HepG2 (cell line): ENCODE measurements around the gene RUSC1. TPM values are rescaled to one million over a fixed set of nuclear protein-coding genes. Genes with fewer than 3 reads are reported as not detected.

ENCODE experiments used
- ARID2 ChIP-seq: sonication (generic); formaldehyde crosslinking; IDR thresholded peaks from 2 replicates; pipeline ENCODE4 v1.8.1; 2022; ENCODE audit warnings: mild to moderate bottlenecking, missing genetic modification reagents, borderline replicate concordance
- CENPX ChIP-seq: sonication (generic); formaldehyde crosslinking; IDR thresholded peaks from 2 replicates; pipeline ENCODE4 v1.9.0; 2021; ENCODE audit warnings: mild to moderate bottlenecking, missing genetic modification reagents, moderate library complexity
- CHD4 ChIP-seq: fragments of 200-600 bp; sonication (generic); IDR thresholded peaks from 2 replicates; pipeline ENCODE4 v1.7.0; 2017; ENCODE audit warnings: mild to moderate bottlenecking, low read length, borderline replicate concordance
- DMAP1 ChIP-seq: IDR thresholded peaks from 2 replicates; pipeline ENCODE4 v1.6.1; 2016
- HNF4G ChIP-seq, 2 experiments: sonication (generic) in 1 of 2; formaldehyde crosslinking in 1 of 2; IDR thresholded peaks; 2 replicates each; pipeline versions ENCODE4 v1.4.0 to v1.6.1; 2011 to 2020; ENCODE audit warnings: borderline replicate concordance in 2 of 2, low read depth in 2 of 2, mild to moderate bottlenecking in 2 of 2, low read length in 1 of 2, missing genetic modification reagents in 1 of 2, moderate library complexity in 1 of 2
- JARID2 ChIP-seq: sonication (generic); formaldehyde crosslinking; IDR thresholded peaks from 2 replicates; pipeline ENCODE4 v1.8.1; 2023; ENCODE audit warnings: missing genetic modification reagents, inconsistent platforms; ENCODE audit not compliant: insufficient replicate concordance
- KLF13 ChIP-seq: sonication (generic); formaldehyde crosslinking; IDR thresholded peaks from 2 replicates; pipeline ENCODE4 v1.4.0; 2020; ENCODE audit warnings: mild to moderate bottlenecking, missing genetic modification reagents
- MLLT10 ChIP-seq: sonication (generic); formaldehyde crosslinking; IDR thresholded peaks from 2 replicates; pipeline ENCODE4 v1.4.0; 2020; ENCODE audit warnings: missing genetic modification reagents
- NKX3-1 ChIP-seq: sonication (generic); formaldehyde crosslinking; IDR thresholded peaks from 2 replicates; pipeline ENCODE4 v1.5.0; 2020; ENCODE audit warnings: missing genetic modification reagents
- PAF1 ChIP-seq: IDR thresholded peaks from 2 replicates; pipeline ENCODE4 v1.6.1; 2016; ENCODE audit warnings: missing genetic modification reagents, missing compliant biosample characterization
- RARG ChIP-seq: sonication (generic); formaldehyde crosslinking; IDR thresholded peaks from 2 replicates; pipeline ENCODE4 v1.4.0; 2020; ENCODE audit warnings: low read depth, mild to moderate bottlenecking, missing genetic modification reagents
- SMAD9 ChIP-seq: sonication (generic); formaldehyde crosslinking; IDR thresholded peaks from 2 replicates; pipeline ENCODE4 v1.5.1; 2020; ENCODE audit warnings: mild to moderate bottlenecking, missing genetic modification reagents
- YEATS4 ChIP-seq: sonication (generic); formaldehyde crosslinking; IDR thresholded peaks from 2 replicates; pipeline ENCODE4 v1.4.0; 2020; ENCODE audit warnings: missing genetic modification reagents, borderline replicate concordance
- ZBTB33 ChIP-seq: sonication (generic); formaldehyde crosslinking; IDR thresholded peaks from 2 replicates; pipeline ENCODE4 v1.4.0; 2020; ENCODE audit warnings: missing genetic modification reagents
- ZMYM4 ChIP-seq: sonication (generic); formaldehyde crosslinking; IDR thresholded peaks from 2 replicates; pipeline ENCODE4 v1.8.1; 2023; ENCODE audit warnings: mild to moderate bottlenecking, missing genetic modification reagents
- ZNF12 ChIP-seq: sonication (generic); formaldehyde crosslinking; IDR thresholded peaks from 2 replicates; pipeline ENCODE4 v1.5.0; 2020; ENCODE audit warnings: missing genetic modification reagents
- ZNF138 ChIP-seq: sonication (generic); formaldehyde crosslinking; IDR thresholded peaks from 2 replicates; pipeline ENCODE4 v1.5.0; 2020; ENCODE audit warnings: mild to moderate bottlenecking, low read depth, missing genetic modification reagents
- ZNF264 ChIP-seq: sonication (generic); formaldehyde crosslinking; IDR thresholded peaks from 2 replicates; pipeline ENCODE4 v1.4.0; 2020; ENCODE audit warnings: missing genetic modification reagents
- ZNF292 ChIP-seq: sonication (generic); formaldehyde crosslinking; IDR thresholded peaks from 2 replicates; pipeline ENCODE4 v1.8.1; 2022; ENCODE audit warnings: mild to moderate bottlenecking, low read depth, missing genetic modification reagents, borderline replicate concordance
- ZNF503 ChIP-seq: sonication (generic); formaldehyde crosslinking; IDR thresholded peaks from 2 replicates; pipeline ENCODE4 v1.4.0; 2020; ENCODE audit warnings: missing genetic modification reagents
- ZNF552 ChIP-seq: sonication (generic); formaldehyde crosslinking; IDR thresholded peaks from 2 replicates; pipeline ENCODE4 v1.9.0; 2022; ENCODE audit warnings: missing genetic modification reagents, mild to moderate bottlenecking, borderline replicate concordance
- ZNF562 ChIP-seq: sonication (generic); formaldehyde crosslinking; IDR thresholded peaks from 2 replicates; pipeline ENCODE4 v1.8.0; 2022; ENCODE audit warnings: missing genetic modification reagents, borderline replicate concordance
- ZNF564 ChIP-seq: sonication (generic); formaldehyde crosslinking; IDR thresholded peaks from 2 replicates; pipeline ENCODE4 v1.8.1; 2023; ENCODE audit warnings: mild to moderate bottlenecking, missing genetic modification reagents
- ZNF598 ChIP-seq: sonication (generic); formaldehyde crosslinking; IDR thresholded peaks from 2 replicates; pipeline ENCODE4 v1.5.1; 2020; ENCODE audit warnings: mild to moderate bottlenecking, missing genetic modification reagents, borderline replicate concordance
- ZNF607 ChIP-seq: sonication (generic); formaldehyde crosslinking; IDR thresholded peaks from 2 replicates; pipeline ENCODE4 v1.5.1; 2020; ENCODE audit warnings: missing genetic modification reagents, mild to moderate bottlenecking, borderline replicate concordance
- ZNF790 ChIP-seq: sonication (generic); formaldehyde crosslinking; IDR thresholded peaks from 2 replicates; pipeline ENCODE4 v1.8.0; 2022; ENCODE audit warnings: missing genetic modification reagents, mild to moderate bottlenecking, borderline replicate concordance
- ZSCAN30 ChIP-seq: sonication (generic); formaldehyde crosslinking; IDR thresholded peaks from 2 replicates; pipeline ENCODE4 v1.5.0; 2020; ENCODE audit warnings: mild to moderate bottlenecking, missing genetic modification reagents
- ZSCAN31 ChIP-seq: sonication (generic); formaldehyde crosslinking; IDR thresholded peaks from 2 replicates; pipeline ENCODE4 v1.5.0; 2020; ENCODE audit warnings: low read depth, mild to moderate bottlenecking, missing genetic modification reagents
- polyA plus RNA-seq, 8 experiments: library from polyadenylated mRNA; depleted of rRNA in 3 of 8; stranded (reverse) in 7 of 8; unstranded in 1 of 8; fragments of >200 nt; fragmentation: Illumina TruSeq in 4 of 8; extraction: Trizol in 4 of 8; gene quantifications; 2 replicates each; pipeline versions ENCODE4 v1.2.1 to v1.2.3, GENCODE V29; 2011 to 2016; ENCODE audit warnings: low read depth in 4 of 8, missing spikeins in 1 of 8, mixed read lengths in 1 of 8; ENCODE audit not compliant: insufficient read depth in 1 of 8
- total RNA-seq, 5 experiments: library from RNA; depleted of rRNA; stranded (reverse); fragments of >200 nt; fragmentation: Illumina TruSeq; extraction: Trizol; gene quantifications; 2 replicates each; pipeline ENCODE4 v1.2.3, GENCODE V29; 2016; ENCODE audit warnings: low read depth in 1 of 5

The RUSC1 gene
- total and polyA plus RNA-seq, 2 of the 13 experiments (the other 11 are each of a cell fraction or from before 2014, with no cell fraction given), result 18.7 to 20.4 TPM

- TF ChIP-seq ZNF607 (peak; percentile 81; the same call in 1 of the 2 replicates), ZNF598 (no peak), RARG (CRISPR knock-in tag) (no peak), PAF1 (CRISPR knock-in tag) (no peak), ZMYM4 (no peak), HNF4G (IDR thresholded peaks at IDR 0.05; ENCODE audit: borderline replicate concordance, low read depth, low read length) (peak; percentile 7; the same call in 1 of the 2 replicates), HNF4G (CRISPR knock-in tag; IDR thresholded peaks at IDR 0.05; ENCODE audit: borderline replicate concordance, low read depth) (no peak), ZSCAN31 (CRISPR knock-in tag) (0 out of 2 replicates have a peak, but pooled peaks have one; percentile 31), ZNF292 (CRISPR knock-in tag) (no peak), DMAP1 (no peak), NKX3-1 (CRISPR knock-in tag) (no peak), ZNF12 (no peak), ZNF264 (CRISPR knock-in tag) (no peak), JARID2 (CRISPR knock-in tag) (no peak), CHD4 (no peak), ZNF790 (CRISPR knock-in tag) (no peak), ZNF562 (CRISPR knock-in tag) (no peak), ZNF503 (CRISPR knock-in tag) (no peak), MLLT10 (CRISPR knock-in tag) (no peak), ZBTB33 (CRISPR knock-in tag) (peak; percentile 83), SMAD9 (CRISPR knock-in tag) (no peak; the same call in 1 of the 2 replicates), ZNF564 (no peak; the same call in 1 of the 2 replicates), YEATS4 (peak; percentile 30; the same call in 1 of the 2 replicates), ZSCAN30 (no peak), KLF13 (CRISPR knock-in tag) (no peak), ZNF138 (CRISPR knock-in tag) (no peak), ARID2 (no peak), CENPX (CRISPR knock-in tag) (no peak), ZNF552 (CRISPR knock-in tag) (no peak)
Observed at GRCh38 chr1:155324717-155325602, 4.3 kb downstream of the RUSC1 start (continued).
